HG03280 (cell line): ENCODE measurements around the gene MGST2.
A peak's percentile ranks its signal among the peaks of the same experiment; 100 is the strongest.
"Not testable (repeated sequence)": the region's sequence is repeated elsewhere in the genome, so short reads cannot be mapped to it uniquely, and the experiment has no call there.

ENCODE experiments used
- ATAC-seq: cut with Tn5 transposase; IDR thresholded peaks from one replicate; pipeline ENCODE4 v1.9.1; 2021; ENCODE audit warnings: mild to moderate bottlenecking, moderate library complexity; ENCODE audit not compliant: unreplicated experiment

Gene MGST2

GRCh38 chr4:139698167-139698925 lies 32.7 kb downstream of the MGST2 start:
- not testable (repeated sequence) for ATAC-seq

GRCh38 chr4:139700568-139700967 lies 34.9 kb downstream of the MGST2 start:
- no peak for ATAC-seq

DNA sequence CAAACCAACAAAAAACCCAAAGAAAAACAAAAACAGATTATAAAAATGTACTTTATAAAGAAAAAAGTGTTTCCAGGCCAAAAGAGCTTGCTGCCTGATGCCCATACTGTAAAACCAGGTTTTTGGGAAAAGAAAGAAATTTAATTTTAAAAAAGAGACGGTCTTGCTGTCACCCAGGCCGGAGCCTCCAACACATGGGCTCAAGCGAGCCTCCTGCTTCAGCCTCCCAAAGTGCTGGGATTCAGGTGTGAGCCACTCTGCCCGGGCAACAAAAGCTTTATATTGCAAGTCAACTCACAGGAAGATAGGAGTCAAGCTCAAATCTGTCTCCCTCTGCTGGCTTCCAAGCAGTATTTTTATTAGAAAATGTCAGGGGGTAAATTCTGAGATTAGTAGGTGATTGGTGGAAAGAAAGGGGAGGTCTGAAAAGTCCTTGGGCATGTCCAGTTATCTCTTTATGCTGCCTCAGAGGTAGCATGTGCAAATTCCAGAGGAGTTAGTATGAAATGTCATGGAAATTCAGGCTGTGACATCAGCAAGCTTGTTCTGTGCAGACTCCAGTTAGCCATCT lies 39.4 kb downstream of the MGST2 start:
- ATAC-seq = no peak

- ATAC-seq = no peak
Observed at GRCh38 chr4:139709660-139710059, 44.0 kb downstream of the MGST2 start.

GRCh38 chr4:139710073-139710472 lies 44.5 kb downstream of the MGST2 start:
- ATAC-seq = no peak

- no peak for ATAC-seq
Observed at GRCh38 chr4:139711461-139711860, 45.8 kb downstream of the MGST2 start.

GRCh38 chr4:139712882-139713281 lies 47.3 kb downstream of the MGST2 start:
- no peak for ATAC-seq

- ATAC-seq = no peak
Observed at GRCh38 chr4:139715746-139716391, 50.2 kb downstream of the MGST2 start.

GRCh38 chr4:139718358-139718757 lies 52.7 kb downstream of the MGST2 start:
- ATAC-seq = no peak

DNA sequence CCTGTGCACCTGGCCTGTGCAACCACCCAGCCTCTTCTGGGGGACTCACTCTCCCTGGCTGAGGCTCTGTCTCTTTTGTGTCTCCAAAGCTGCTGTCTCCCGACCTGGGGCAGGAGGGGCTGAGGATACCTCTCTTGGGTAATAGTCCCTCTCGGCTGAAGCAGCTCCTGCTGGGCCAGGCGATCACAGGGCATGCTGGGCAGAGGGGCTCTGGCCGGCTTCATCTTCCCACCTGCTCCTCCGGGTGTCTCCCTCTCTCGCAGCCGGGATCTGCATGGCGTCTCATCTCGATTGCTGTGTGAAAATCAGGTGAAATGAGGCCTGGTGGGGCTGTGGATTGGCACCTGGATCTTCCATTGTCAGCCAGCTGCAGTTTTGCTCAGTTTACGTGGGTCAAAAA lies 53.2 kb downstream of the MGST2 start:
- ATAC-seq = no peak

- ATAC-seq = no peak
Observed at GRCh38 chr4:139719381-139720101, 53.9 kb downstream of the MGST2 start.

- ATAC-seq = no peak
Observed at GRCh38 chr4:139720806-139721205, 55.2 kb downstream of the MGST2 start.

GRCh38 chr4:139721789-139722188 lies 56.2 kb downstream of the MGST2 start:
- ATAC-seq = no peak

DNA sequence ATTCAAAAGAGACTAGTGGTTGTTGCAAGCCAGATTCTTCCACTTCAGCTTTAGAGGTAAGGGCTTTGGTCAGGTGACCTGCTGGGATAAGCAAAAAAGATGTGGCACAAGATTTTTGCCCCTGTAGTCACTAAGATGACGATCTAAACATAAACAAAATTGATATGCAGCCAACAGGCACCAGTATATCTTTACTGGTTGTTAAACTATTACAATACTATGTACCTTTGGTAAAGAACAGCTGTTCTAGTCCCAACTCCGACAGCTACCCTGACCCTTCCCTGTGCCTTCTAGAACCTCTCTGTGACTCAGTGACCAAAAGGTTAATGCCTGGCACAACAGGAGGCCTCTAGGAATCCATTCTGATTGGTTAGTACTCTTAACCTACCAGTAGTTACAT lies 59.6 kb downstream of the MGST2 start:
- ATAC-seq = no peak

DNA sequence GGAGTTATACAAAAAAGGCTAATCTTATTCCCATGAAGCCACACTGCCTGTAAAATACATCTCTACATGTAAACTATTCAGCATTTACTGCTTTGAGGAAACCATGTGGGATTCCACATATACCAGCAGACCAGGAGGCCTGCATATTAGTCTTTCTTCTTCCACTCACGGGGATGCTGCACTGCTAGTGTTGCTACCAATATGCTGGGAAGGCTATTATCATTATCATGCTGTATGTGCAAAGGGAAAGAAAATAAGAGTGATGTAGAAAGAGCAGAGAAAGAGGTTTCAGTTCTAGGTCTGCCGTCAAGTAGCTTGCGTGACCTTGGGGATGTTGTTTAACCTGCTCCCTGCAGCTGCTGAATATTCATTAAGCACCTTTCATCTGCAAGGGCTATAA lies 61.0 kb downstream of the MGST2 start:
- no peak for ATAC-seq

- ATAC-seq = no peak
Observed at GRCh38 chr4:139728146-139728545, 62.5 kb downstream of the MGST2 start.

DNA sequence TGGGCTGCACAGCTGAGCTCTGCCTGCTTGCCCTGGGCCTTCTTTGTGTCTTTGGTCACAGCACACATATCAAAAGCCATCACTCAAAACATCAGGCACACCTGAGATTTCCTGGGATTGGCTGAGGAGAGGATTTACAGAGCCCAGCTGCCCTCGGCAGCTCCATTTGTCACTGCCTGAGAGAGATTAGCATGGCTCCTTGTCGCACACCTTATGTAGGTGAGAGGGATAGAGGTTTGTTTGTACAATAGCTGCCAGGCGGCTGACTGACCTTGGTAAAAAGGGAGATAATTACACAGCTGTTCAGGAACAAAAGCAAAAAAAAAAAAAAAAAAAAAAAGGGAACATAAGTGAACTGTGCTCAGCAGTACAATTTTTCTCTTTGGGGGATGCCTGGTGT lies 63.2 kb downstream of the MGST2 start:
- ATAC-seq = no peak

DNA sequence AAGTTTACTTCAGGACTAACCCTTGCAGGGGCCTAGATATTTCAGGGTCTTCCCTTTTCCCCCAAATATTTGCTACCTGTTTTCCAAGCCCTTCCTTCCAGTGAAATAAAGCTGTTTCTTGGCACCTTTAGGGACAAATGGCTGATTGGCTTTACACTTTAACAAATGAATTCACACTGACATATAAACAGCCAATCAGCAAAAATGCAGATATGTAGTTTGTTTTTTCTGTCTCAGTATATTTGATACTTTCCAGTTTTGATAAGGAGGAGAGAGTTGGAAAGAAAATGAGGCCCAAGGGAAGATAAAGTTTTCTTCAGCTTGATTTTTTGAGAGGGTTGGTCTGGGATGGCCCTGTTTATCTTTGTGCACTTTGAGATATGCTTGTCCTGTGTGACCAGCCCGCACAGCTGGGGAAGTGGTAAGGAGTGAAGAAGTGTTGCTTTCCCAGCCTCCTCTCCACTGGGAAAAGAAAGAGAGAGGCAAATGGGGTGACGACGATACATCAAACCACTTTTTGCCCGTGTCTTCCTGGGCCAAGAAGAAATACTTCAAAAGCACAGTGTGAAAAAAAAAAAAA lies 67.5 kb downstream of the MGST2 start:
- ATAC-seq = no peak

DNA sequence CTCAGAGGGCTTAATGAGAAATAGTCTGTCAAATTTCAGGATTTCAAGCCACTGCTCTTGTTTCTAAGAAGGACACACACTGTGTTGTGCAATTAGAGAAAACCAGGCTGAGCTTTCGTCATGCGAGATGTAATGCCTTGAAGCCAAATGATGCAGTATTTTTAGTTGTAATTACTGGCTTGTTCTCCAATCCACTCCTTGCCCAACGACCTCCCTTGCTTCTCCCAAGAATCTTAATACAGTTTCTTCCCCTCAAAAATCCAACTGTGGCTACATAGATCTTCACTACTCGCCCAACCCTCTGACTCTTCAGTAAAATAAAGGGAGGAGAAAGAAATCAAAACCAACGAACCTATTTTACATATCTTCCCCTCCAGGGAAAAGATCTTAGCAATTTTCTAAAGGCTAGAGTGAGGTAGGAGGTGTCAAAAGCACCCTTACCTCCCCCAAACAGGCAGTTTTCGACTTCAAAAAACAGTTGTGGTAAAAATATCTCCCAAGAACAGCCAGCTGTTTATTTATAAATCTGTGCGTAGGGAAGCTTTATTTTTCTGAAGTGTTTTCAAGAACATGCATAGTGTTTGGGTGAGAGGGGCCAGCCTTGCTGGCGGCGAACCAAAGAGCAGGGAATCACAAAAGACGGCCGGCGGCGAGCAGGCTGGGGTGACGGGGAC lies 68.7 kb downstream of the MGST2 start:
- no peak for ATAC-seq

DNA sequence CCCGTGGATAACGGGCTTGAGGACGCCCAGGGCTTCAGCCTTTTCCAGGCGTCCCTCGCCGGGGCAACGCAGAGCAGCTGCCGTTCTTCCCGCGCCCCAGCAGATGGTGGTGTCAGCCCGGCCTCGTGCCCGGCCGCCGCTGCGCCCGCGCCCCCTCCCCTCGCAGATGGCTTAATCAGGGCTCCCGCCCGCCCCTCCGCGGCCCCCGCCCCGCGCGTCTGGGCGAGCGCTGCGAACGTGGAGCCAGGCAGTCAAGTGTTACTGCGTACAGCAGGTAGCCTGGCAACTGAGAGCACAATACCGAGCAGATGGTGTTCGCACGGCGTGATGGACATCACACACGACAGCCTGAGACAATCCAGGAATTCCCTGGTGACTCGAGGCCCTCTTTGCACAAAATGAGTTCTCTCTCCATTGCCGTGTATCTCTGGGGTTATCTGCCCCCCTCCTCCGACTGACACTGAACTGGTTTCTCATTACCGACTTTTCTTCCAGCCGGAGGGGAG lies 69.3 kb downstream of the MGST2 start:
- peak; percentile 58 for ATAC-seq
